ENCODE measurements around the gene FOSL2.

The FOSL2 gene

DNA sequence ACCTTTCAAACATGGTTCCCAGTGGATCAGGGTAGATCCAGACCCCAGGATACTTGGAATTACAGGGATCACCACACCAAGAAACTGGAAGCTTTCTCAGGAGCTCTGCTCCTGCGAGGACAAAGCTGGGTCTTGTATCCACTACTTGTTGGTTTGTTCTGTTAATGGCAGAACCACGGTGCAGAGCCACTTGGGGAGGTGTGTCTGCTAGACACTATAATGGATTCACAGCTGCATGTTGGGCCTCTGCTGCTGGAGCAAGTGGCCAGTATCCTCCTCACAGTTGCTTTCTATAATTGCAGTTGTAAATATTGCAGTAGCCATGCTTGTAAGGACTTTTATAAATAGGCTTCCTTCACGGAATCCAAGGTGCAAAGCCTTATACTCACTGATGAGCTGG, 12.9 kb downstream of the FOSL2 start:
- TF ChIP-seq, protein P1, sequence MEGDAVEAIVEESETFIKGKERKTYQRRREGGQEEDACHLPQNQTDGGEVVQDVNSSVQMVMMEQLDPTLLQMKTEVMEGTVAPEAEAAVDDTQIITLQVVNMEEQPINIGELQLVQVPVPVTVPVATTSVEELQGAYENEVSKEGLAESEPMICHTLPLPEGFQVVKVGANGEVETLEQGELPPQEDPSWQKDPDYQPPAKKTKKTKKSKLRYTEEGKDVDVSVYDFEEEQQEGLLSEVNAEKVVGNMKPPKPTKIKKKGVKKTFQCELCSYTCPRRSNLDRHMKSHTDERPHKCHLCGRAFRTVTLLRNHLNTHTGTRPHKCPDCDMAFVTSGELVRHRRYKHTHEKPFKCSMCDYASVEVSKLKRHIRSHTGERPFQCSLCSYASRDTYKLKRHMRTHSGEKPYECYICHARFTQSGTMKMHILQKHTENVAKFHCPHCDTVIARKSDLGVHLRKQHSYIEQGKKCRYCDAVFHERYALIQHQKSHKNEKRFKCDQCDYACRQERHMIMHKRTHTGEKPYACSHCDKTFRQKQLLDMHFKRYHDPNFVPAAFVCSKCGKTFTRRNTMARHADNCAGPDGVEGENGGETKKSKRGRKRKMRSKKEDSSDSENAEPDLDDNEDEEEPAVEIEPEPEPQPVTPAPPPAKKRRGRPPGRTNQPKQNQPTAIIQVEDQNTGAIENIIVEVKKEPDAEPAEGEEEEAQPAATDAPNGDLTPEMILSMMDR (conservative IDR thresholded peaks at IDR 0.05; ENCODE audit: low read depth, low read length): no peak
- no peak overlapping the region for H3K9ac ChIP-seq
- H3K27me3 ChIP-seq (ENCODE audit: insufficient read depth, low read depth): no peaks in the 10 kb centered on the region
- H4K20me1 ChIP-seq (ENCODE audit: insufficient read depth): no peaks in the 10 kb centered on the region
- H3K4me1 ChIP-seq (ENCODE audit: low read depth, poor library complexity, severe bottlenecking): no peaks in the 10 kb centered on the region
- H3K36me3 ChIP-seq (ENCODE audit: insufficient read depth): no peaks in the 10 kb centered on the region
- H3K79me2 ChIP-seq (ENCODE audit: insufficient read depth, low read depth): no peaks in the 10 kb centered on the region
- H3K4me2 ChIP-seq: no peak overlapping the region
- no peak overlapping the region for H3K27ac ChIP-seq
- H3K4me3 ChIP-seq (IDR thresholded peaks at IDR 0.05; ENCODE audit: insufficient read depth, low read depth, low read length): no peak overlapping the region
- H2AFZ ChIP-seq (ENCODE audit: low read depth): no peak overlapping the region

DNA sequence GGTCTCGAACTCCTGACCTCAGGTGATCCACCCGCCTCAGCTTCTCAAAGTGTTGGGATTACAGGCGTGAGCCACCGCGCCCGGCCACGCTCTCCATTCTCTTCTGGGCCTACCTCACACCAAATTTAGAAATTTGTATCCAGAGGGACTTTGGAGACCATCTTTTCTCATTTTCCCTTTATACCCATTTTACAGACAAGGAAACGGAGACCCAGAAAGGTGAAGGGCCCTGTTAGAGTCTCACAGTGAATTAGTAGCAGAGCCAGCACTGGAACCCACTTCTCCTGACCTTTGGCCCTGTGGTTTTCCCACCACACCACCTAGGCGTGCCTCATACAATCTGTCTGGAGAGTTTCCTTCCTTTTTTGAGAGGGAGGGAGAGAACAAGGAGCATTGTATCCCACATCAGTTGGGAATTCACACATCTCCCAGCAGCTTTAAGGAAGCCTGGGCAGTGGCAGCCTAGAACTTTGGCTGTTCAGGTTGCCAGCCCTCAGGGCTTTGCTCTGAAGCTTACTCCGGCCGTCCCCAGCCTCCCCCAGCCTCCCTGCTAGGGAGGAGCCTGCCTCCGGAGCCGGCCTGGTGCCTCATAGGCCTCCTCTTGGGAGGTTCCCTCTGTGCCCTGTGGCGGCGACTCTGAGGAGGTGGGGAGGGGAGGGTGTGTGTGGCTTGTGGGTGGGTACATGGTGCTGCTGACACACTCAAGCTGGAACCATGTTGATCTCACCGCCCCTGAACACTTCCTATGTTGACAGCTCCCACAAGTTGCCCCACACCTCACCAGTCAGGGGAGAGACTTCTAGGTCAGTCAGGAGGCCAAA, 13.8 kb downstream of the FOSL2 start:
- no peak overlapping the region for H2AFZ ChIP-seq (ENCODE audit: low read depth)
- no peaks in the 10 kb centered on the region for H4K20me1 ChIP-seq (ENCODE audit: insufficient read depth)
- no peaks in the 10 kb centered on the region for H3K36me3 ChIP-seq (ENCODE audit: insufficient read depth)
- H3K4me1 ChIP-seq (ENCODE audit: low read depth, poor library complexity, severe bottlenecking): no peaks in the 10 kb centered on the region
- no peak overlapping the region for H3K4me3 ChIP-seq (IDR thresholded peaks at IDR 0.05; ENCODE audit: insufficient read depth, low read depth, low read length)
- H3K9ac ChIP-seq: no peak overlapping the region
- no peak overlapping the region for H3K27ac ChIP-seq
- TF ChIP-seq, protein P1 (conservative IDR thresholded peaks at IDR 0.05; ENCODE audit: low read depth, low read length): no peak
- no peak overlapping the region for H3K4me2 ChIP-seq
- H3K79me2 ChIP-seq (ENCODE audit: insufficient read depth, low read depth): no peaks in the 10 kb centered on the region
- no peaks in the 10 kb centered on the region for H3K27me3 ChIP-seq (ENCODE audit: insufficient read depth, low read depth)

DNA sequence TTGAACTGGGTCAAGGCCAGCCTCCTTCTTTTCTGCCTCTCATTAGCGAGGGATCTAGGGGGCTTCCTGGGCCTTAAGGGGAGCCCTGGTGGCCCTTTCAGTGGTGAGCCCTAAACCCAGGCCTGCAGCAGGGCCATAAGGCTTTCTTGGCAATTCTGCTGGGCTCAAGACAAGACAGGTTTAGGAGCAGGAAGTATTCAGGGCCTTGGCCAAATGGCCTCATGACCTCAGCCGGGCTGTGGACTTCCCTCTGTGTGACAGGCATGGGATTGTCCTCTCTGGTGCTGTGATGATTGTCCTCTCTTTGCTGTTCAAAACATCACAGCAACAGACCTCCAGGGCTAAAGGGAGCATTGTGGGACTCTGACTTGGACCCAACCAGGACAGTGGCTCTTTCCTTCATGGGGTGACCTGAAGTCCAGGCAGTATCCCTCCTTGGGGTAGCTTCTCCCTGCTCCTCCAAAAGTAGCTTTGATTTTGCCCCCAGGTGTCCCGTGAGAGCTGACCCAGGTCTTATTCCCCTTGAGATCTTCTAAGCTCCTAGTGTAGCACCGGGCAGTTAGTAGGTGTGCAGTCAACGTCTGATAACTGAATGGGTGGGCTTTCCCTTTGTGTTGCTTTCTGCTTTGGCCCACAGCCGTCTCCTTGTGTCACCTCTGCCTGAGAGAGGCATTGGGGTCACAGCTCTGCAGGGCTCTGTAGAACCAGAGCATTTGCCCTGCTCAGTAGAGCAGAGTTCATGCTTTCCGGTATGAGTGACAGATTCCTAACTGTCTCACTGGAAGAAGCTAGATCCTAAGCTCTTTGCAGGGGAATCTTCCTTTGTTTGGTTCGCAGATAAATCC, 14.7 kb downstream of the FOSL2 start:
- H3K27ac ChIP-seq: no peak overlapping the region
- H3K27me3 ChIP-seq (ENCODE audit: insufficient read depth, low read depth): no peaks in the 10 kb centered on the region
- no peak overlapping the region for H3K9ac ChIP-seq
- TF ChIP-seq, protein P1 (conservative IDR thresholded peaks at IDR 0.05; ENCODE audit: low read depth, low read length): no peak
- H3K36me3 ChIP-seq (ENCODE audit: insufficient read depth): no peaks in the 10 kb centered on the region
- no peak overlapping the region for H3K4me3 ChIP-seq (IDR thresholded peaks at IDR 0.05; ENCODE audit: insufficient read depth, low read depth, low read length)
- H3K4me2 ChIP-seq: no peak overlapping the region
- H3K79me2 ChIP-seq (ENCODE audit: insufficient read depth, low read depth): no peaks in the 10 kb centered on the region
- no peak overlapping the region for H2AFZ ChIP-seq (ENCODE audit: low read depth)
- no peaks in the 10 kb centered on the region for H4K20me1 ChIP-seq (ENCODE audit: insufficient read depth)
- H3K4me1 ChIP-seq (ENCODE audit: low read depth, poor library complexity, severe bottlenecking): no peaks in the 10 kb centered on the region

DNA sequence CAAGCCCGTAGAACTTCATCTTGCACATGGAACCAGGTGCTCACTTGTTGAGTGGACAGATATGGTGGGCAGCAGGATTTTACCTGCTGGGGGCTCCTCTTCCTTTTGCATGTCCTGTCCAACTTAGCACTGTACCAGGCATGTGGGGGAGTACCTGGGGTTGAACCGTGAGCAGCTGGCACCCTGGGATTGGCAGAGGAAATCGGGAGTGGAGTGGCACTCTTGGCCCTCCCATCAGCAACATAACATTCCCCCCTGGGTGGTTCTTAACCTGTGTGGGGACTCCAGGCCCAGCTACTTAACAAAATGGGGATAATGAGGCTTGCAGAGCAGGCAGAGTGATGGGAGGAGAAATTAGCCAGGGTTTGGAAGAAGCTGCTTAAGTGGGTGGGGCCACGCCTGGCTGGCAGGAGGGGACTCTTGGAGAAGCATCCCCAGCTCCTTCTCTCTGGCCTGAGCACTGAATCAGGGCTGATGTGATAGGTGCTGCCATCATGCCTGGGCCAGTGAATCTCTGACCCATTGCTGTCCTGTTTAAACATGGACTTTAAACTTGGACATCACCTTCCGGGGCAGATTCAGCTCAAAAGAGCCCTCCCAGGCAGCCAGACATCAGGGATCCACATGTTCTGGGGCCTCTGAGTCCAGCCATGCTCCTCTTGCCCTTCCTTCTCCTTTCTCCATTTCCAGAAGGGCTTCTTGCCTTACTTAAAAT, 15.5 kb downstream of the FOSL2 start:
- Histone ChIP-seq H3K27ac (no peak overlapping the region), H3K4me1 (ENCODE audit: low read depth, poor library complexity, severe bottlenecking) (no peaks in the 10 kb centered on the region), H3K4me3 (IDR thresholded peaks at IDR 0.05; ENCODE audit: insufficient read depth, low read depth, low read length) (no peak overlapping the region), H2AFZ (ENCODE audit: low read depth) (no peak overlapping the region), H3K79me2 (ENCODE audit: insufficient read depth, low read depth) (no peaks in the 10 kb centered on the region), H3K4me2 (no peak overlapping the region), H3K27me3 (ENCODE audit: insufficient read depth, low read depth) (no peaks in the 10 kb centered on the region), H3K9ac (no peak overlapping the region), H3K36me3 (ENCODE audit: insufficient read depth) (no peaks in the 10 kb centered on the region), H4K20me1 (ENCODE audit: insufficient read depth) (no peaks in the 10 kb centered on the region)
- TF ChIP-seq, protein P1 (conservative IDR thresholded peaks at IDR 0.05; ENCODE audit: low read depth, low read length): no peak

Data from KMS-11 (cell line).